Endothelial cell of umbilical vein (primary cell): ENCODE data around the gene PDE11A. TPM values are rescaled to one million over a fixed set of nuclear protein-coding genes. Genes with fewer than 3 reads are reported as not detected.
"Not testable (repeated sequence)": the region's sequence is repeated elsewhere in the genome, so short reads cannot be mapped to it uniquely, and the experiment has no call there.

Source experiments
- BruUV-seq: library from RNA; stranded (reverse); fragments of 400-500 nt; replicated peaks from 2 replicates; lab custom pipeline; 2021; lab: Mats Ljungman, UMichigan
- CTCF ChIA-PET: fragments of 300-600, 350-600 bp; sonication (Branson Sonifier 250); formaldehyde crosslinking; loops from one replicate; lab custom pipeline; 2021; ENCODE audit warnings: antibody characterized with exemption, inconsistent platforms; lab: Charles Lee
- POLR2A ChIA-PET: fragments of 300-600, 350-600 bp; sonication (Branson Sonifier 250); formaldehyde crosslinking; loops from one replicate; lab custom pipeline; 2021; ENCODE audit warnings: antibody characterized with exemption, inconsistent platforms; lab: Charles Lee
- DNase-seq: peaks from one replicate; pipeline ENCODE4 v3.0.0-alpha.2; 2011; ENCODE audit warnings: low read depth, low spot score
- FAIRE-seq: peaks from 2 replicates; lab custom pipeline; 2011; peaks lifted over from hg19 to GRCh38; lab: Jason Lieb, UNC
- H2AFZ ChIP-seq: 2 replicates; pipeline ENCODE4 v1.6.0; 2012; ENCODE audit warnings: low read depth, low read length, control low read depth, inconsistent platforms
- H3K27ac ChIP-seq: 2 replicates; pipeline ENCODE4 v1.5.1; 2011; ENCODE audit warnings: low read depth, mild to moderate bottlenecking, control low read depth, low read length, moderate library complexity; ENCODE audit not compliant: insufficient read depth
- H3K27me3 ChIP-seq, 2 experiments: 2 replicates each; pipeline versions ENCODE4 v1.6.0 to v1.6.1; 2011; ENCODE audit warnings: low read length in 2 of 2, mixed read lengths in 1 of 2; ENCODE audit not compliant: control insufficient read depth in 2 of 2, insufficient read depth in 2 of 2
- H3K36me3 ChIP-seq, 2 experiments: 2 replicates in 1 of 2; 3 replicates in 1 of 2; pipeline ENCODE4 v1.5.1; 2011; ENCODE audit warnings: low read length in 2 of 2, mild to moderate bottlenecking in 1 of 2, moderate library complexity in 1 of 2; ENCODE audit not compliant: control insufficient read depth in 2 of 2, insufficient read depth in 2 of 2; ENCODE audit errors: extremely low read depth in 1 of 2
- H3K4me1 ChIP-seq: 3 replicates; pipeline ENCODE4 v1.5.1; 2011; ENCODE audit warnings: mild to moderate bottlenecking, low read length; ENCODE audit not compliant: control insufficient read depth, insufficient read depth; ENCODE audit errors: extremely low read depth
- H3K4me2 ChIP-seq: 2 replicates; pipeline ENCODE4 v1.6.1; 2011; ENCODE audit warnings: low read length, control low read depth, mixed read lengths; ENCODE audit not compliant: insufficient read depth
- H3K4me3 ChIP-seq, 3 experiments: fragments of 200-600 bp in 1 of 3; sonication (generic), shearing (Covaris generic) in 1 of 3; replicated peaks in 1 of 3; 2 replicates each; pipeline ENCODE4 v1.5.1; 2011 to 2016; ENCODE audit warnings: control low read depth in 3 of 3, low read length in 3 of 3, mild to moderate bottlenecking in 2 of 3, inconsistent platforms in 1 of 3, low read depth in 1 of 3, moderate library complexity in 1 of 3; ENCODE audit not compliant: insufficient read depth in 1 of 3
- H3K79me2 ChIP-seq: 2 replicates; pipeline ENCODE4 v1.6.0; 2012; ENCODE audit warnings: low read length, inconsistent platforms; ENCODE audit not compliant: control insufficient read depth, insufficient read depth
- H3K9ac ChIP-seq: replicated peaks from 2 replicates; pipeline ENCODE3; 2011; ENCODE audit warnings: low read length, control low read depth; ENCODE audit not compliant: insufficient read depth; ENCODE audit errors: extremely low read depth
- H3K9me1 ChIP-seq: replicated peaks from 3 replicates; pipeline ENCODE4 v1.6.0; 2011; ENCODE audit warnings: mild to moderate bottlenecking, low read length; ENCODE audit not compliant: control insufficient read depth, insufficient read depth; ENCODE audit errors: extremely low read depth
- H3K9me3 ChIP-seq: replicated peaks from 2 replicates; pipeline ENCODE4 v1.5.1; 2012; ENCODE audit warnings: low read length, inconsistent platforms; ENCODE audit not compliant: control insufficient read depth, insufficient read depth
- H4K20me1 ChIP-seq: replicated peaks from 2 replicates; pipeline ENCODE3; 2011; ENCODE audit warnings: mild to moderate bottlenecking, low read length; ENCODE audit not compliant: control insufficient read depth, insufficient read depth; ENCODE audit errors: extremely low read depth
- CTCF ChIP-seq, 2 donors: IDR thresholded peaks; 1 replicate in 1 of 2; 2 replicates in 1 of 2; pipeline ENCODE4 v1.5.1; 2011; ENCODE audit warnings: low read length in 2 of 2, mild to moderate bottlenecking in 2 of 2, moderate library complexity in 2 of 2, control low read depth in 1 of 2, inconsistent platforms in 1 of 2, low read depth in 1 of 2; ENCODE audit not compliant: insufficient read depth in 1 of 2; ENCODE audit errors: extremely low read depth in 1 of 2
- EZH2 ChIP-seq: IDR thresholded peaks from 2 replicates; pipeline ENCODE4 v1.6.1; 2012; ENCODE audit warnings: borderline replicate concordance, low read depth, mild to moderate bottlenecking, moderate library complexity, low read length, inconsistent platforms; ENCODE audit not compliant: severe bottlenecking
- FOS ChIP-seq: IDR thresholded peaks from 2 replicates; pipeline ENCODE4 v1.6.1; 2011; ENCODE audit warnings: mild to moderate bottlenecking, low read length, moderate library complexity, borderline replicate concordance; ENCODE audit not compliant: insufficient read depth
- JUN ChIP-seq: IDR thresholded peaks from 2 replicates; pipeline ENCODE4 v1.6.1; 2011; ENCODE audit warnings: borderline replicate concordance, low read depth; ENCODE audit not compliant: insufficient read length, insufficient read depth
- MAX ChIP-seq: IDR thresholded peaks from 2 replicates; pipeline ENCODE4 v1.6.1; 2011; ENCODE audit not compliant: insufficient read depth, insufficient read length
- POLR2A ChIP-seq: IDR thresholded peaks from 2 replicates; pipeline ENCODE4 v1.6.1; 2012; ENCODE audit warnings: low read depth, mild to moderate bottlenecking, control low read depth, low read length
- POLR2AphosphoS5 ChIP-seq: IDR thresholded peaks from 2 replicates; pipeline ENCODE4 v1.6.1; 2012; ENCODE audit warnings: low read depth, mild to moderate bottlenecking, control low read depth, low read length, moderate library complexity; ENCODE audit not compliant: insufficient read depth
- dilution Hi-C: fragments of 300-500 bp; cut with MboI; formaldehyde crosslinking; loops from one replicate; pipeline ENCODE4 v1.15.0; 2019; ENCODE audit warnings: low sequenced_read_pairs; ENCODE audit not compliant: extremely low pct_ligation_motif_present
- intact Hi-C: fragments of 100-400 bp; cut with micrococcal nuclease; formaldehyde crosslinking; loops from one replicate; pipeline ENCODE4 v1.10.0; 2022
- polyA plus RNA-seq, 4 experiments: library from polyadenylated mRNA; depleted of rRNA in 3 of 4; stranded (reverse) in 3 of 4; unstranded in 1 of 4; fragments of >200 nt; gene quantifications; 2 replicates each; pipeline versions ENCODE4 v1.2.1 to v1.2.3, GENCODE V29; 2011 to 2012; ENCODE audit warnings: missing spikeins in 1 of 4
- total RNA-seq: library from RNA; stranded (reverse); gene quantifications from 2 replicates; pipeline ENCODE4 v1.2.3, GENCODE V29; 2021

The PDE11A gene
- total and polyA plus RNA-seq, 2 donors (not counting 3 experiments of a cell fraction or from before 2014, with no cell fraction given) = 0.07 to 0.51 TPM

GRCh38 chr2:178044836-178045235 lies 27.7 kb downstream of the PDE11A start:
- intact Hi-C loops (no loop called here), dilution Hi-C loops (no loop called here)
- H3K27ac ChIP-seq = no peak overlapping the region
- H3K27me3 ChIP-seq = peaks cover 0 to 2% of the 10 kb centered on the region in 2 experiments
- no peaks in the 10 kb centered on the region for H3K79me2 ChIP-seq
- H3K4me2 ChIP-seq = no peak overlapping the region
- H4K20me1 ChIP-seq = no peaks in the 10 kb centered on the region
- FAIRE-seq (no peak), DNase-seq (no peak)
- no peaks in the 10 kb centered on the region for H3K4me1 ChIP-seq
- TF ChIP-seq POLR2A = no peak
- no peak for TF ChIP-seq FOS
- TF ChIP-seq CTCF (IDR thresholded peaks at IDR 0.05; ENCODE audit: extremely low read depth in 1 of 2, insufficient read depth in 1 of 2, low read depth in 1 of 2, low read length in 2 of 2) = no peak
- TF ChIP-seq EZH2 = no peak
- no peak for TF ChIP-seq POLR2AphosphoS5
- no peak overlapping the region for H3K9ac ChIP-seq
- ChIA-PET POLR2A (no interaction called here), CTCF (interaction anchor here (0.8 kb wide), 1 partner anchor 25 kb away, joined by 3 read pairs; no protein-coding TSS in a partner anchor)
- H3K36me3 ChIP-seq = no peaks in the 10 kb centered on the region
- H3K9me3 ChIP-seq = no peaks in the 10 kb centered on the region
- H3K9me1 ChIP-seq = no peaks in the 10 kb centered on the region
- H2AFZ ChIP-seq = no peak overlapping the region
- no TSS peak for BruUV-seq
- no peak overlapping the region for H3K4me3 ChIP-seq

GRCh38 chr2:178043266-178043665 lies 29.3 kb downstream of the PDE11A start:
- POLR2A ChIA-PET = no interaction called here
- Histone ChIP-seq H4K20me1 (no peaks in the 10 kb centered on the region), H3K9me3 (no peaks in the 10 kb centered on the region), H3K36me3 (no peaks in the 10 kb centered on the region), H3K27ac (no peak overlapping the region), H2AFZ (no peak overlapping the region), H3K9ac (no peak overlapping the region), H3K4me3 (no peak overlapping the region), H3K4me2 (no peak overlapping the region), H3K79me2 (no peaks in the 10 kb centered on the region), H3K27me3 (peaks cover 0 to 2% of the 10 kb centered on the region in 2 experiments), H3K4me1 (no peaks in the 10 kb centered on the region), H3K9me1 (no peaks in the 10 kb centered on the region)
- DNase-seq (no peak), FAIRE-seq (no peak)
- intact Hi-C loops = no loop called here
- CTCF ChIA-PET = no interaction called here
- dilution Hi-C loops = no loop called here
- BruUV-seq = no TSS peak
- TF ChIP-seq MAX = no peak
- TF ChIP-seq POLR2A = no peak
- TF ChIP-seq JUN = no peak

- CTCF ChIA-PET, H3K36me3 ChIP-seq, H3K27ac ChIP-seq, H3K4me1 ChIP-seq, H3K27me3 ChIP-seq, H3K4me3 ChIP-seq, H3K9me1 ChIP-seq, H3K9ac ChIP-seq, H4K20me1 ChIP-seq, DNase-seq, H3K9me3 ChIP-seq, H3K79me2 ChIP-seq, BruUV-seq, FAIRE-seq, intact Hi-C loops, H3K4me2 ChIP-seq, dilution Hi-C loops, H2AFZ ChIP-seq, POLR2A ChIA-PET: not testable (repeated sequence)
Observed at GRCh38 chr2:178033583-178033982, 39.0 kb downstream of the PDE11A start.
